ENCODE data around the gene NR5A1.

DNA sequence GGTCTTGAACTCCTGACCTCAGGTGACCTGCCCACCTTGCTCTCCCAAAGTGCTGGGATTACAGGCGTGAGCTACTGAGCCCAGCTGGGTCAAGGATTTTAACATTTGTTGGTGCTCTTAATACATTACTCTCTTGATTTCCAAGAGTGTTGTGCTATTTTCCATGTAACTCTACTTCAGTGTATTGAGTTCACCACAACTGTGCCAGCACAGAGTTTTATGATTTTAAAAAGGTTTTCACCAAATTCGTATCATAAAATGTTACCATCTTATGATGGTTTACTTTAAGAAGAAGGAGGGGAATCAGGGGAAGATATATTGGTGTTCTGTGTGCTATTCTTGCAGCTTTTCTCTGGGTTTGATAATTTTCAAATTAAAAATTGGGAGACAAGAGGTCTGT, 63.6 kb downstream of the NR5A1 start:
- no peak for TF ChIP-seq CTCF (IDR thresholded peaks at IDR 0.05)
- no peak for TF ChIP-seq POLR2A (IDR thresholded peaks at IDR 0.05)
